ENCODE results near the gene RETREG3. TPM values are rescaled to one million over a fixed set of nuclear protein-coding genes. Genes with fewer than 3 reads are reported as not detected.

Gene RETREG3, protein sequence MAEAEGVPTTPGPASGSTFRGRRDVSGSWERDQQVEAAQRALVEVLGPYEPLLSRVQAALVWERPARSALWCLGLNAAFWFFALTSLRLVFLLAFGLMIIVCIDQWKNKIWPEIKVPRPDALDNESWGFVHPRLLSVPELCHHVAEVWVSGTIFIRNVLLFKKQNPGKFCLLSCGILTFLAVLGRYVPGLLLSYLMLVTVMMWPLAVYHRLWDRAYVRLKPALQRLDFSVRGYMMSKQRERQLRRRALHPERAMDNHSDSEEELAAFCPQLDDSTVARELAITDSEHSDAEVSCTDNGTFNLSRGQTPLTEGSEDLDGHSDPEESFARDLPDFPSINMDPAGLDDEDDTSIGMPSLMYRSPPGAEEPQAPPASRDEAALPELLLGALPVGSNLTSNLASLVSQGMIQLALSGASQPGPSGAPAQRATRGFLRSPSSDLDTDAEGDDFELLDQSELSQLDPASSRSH
- 54.8 and 66.7 TPM in 2 replicates for total RNA-seq (2014; rRNA removed; shearing (Covaris generic))
- 36.3 and 38.0 TPM in 2 replicates for polyA plus RNA-seq (2016; fragmentation: Nextera tagmentation; extraction: Ambion mirVana)

DNA sequence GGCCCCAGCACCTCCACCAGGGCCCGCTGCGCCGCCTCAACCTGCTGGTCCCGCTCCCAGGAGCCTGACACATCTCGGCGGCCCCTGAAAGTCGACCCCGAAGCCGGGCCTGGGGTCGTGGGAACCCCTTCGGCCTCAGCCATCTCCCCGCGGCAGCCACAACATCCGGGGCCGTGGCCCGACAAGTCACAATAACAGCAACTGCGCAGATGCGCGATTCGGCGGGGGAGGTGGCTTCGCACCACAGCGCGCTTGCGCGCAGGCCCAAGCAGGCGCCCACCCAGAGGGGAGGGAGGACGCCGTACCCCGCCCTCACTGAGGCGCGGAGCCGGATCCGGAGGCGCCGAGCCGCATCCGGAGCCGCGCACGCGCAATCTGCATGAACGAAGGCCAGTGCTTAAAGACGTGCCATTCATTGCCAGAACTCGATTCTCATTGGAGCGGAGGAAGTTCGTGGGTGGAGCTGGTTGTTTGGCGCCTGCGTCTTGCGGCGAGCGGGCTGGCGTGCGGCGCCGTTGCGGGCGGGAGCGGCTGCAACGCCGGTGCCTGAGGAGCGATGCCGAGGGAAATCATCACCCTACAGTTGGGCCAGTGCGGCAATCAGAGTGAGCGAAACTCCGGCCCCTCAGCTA, at the start of gene RETREG3, which contains the start of gene TUBG1:
Gene RETREG3, minus strand, starts transcription at position 193 of the 632 bp plus-strand sequence. Its CDS starts 50 bp downstream, at position 143.
Gene TUBG1, plus strand, starts transcription at position 502 of the 632 bp plus-strand sequence. Its CDS starts 55 bp downstream, at position 557.
- Histone ChIP-seq H3K27me3 (replicated peaks; ENCODE audit: insufficient read depth) (no peaks in the 10 kb centered on the region), H2AFZ (peak within 1 kb of the TSS; percentile 92), H3K9ac (peak within 1 kb of the TSS; percentile 92), H4K20me1 (ENCODE audit: insufficient read depth) (no peaks in the 10 kb centered on the region), H3K4me2 (ENCODE audit: unreplicated experiment) (peak within 1 kb of the TSS; percentile 99), H3K9me3 (ENCODE audit: low read depth) (no peaks in the 10 kb centered on the region), H3K4me1 (ENCODE audit: insufficient read depth) (peaks cover 12% of the 10 kb centered on the region), H3K79me2 (ENCODE audit: insufficient read depth) (peaks cover 57% of the 10 kb centered on the region), H3K9me2 (ENCODE audit: insufficient read depth) (no peaks in the 10 kb centered on the region), H3K27ac (peak within 1 kb of the TSS; percentile 89), H3F3A (ENCODE audit: insufficient read depth) (0 out of 2 replicates have a peak, but pooled peaks cover 4% of the 10 kb centered on the region), H3K4me3 (peak within 1 kb of the TSS; percentile 99), H3K36me3 (ENCODE audit: low read depth) (peaks cover 4% of the 10 kb centered on the region; the same call in 1 of the 2 replicates)
- DNase-seq: peak; percentile 100
- in situ Hi-C loops (cut with MboI): no loop called here
- no peak for TF ChIP-seq EZH2phosphoT487 (IDR thresholded peaks at IDR 0.05; ENCODE audit: insufficient read depth, low read depth)
- WGBS, 2 experiments (ENCODE audit: low coverage in 1 of 2, low lambda C conversion rate in 2 of 2, missing lambda C conversion rate in 2 of 2): 1 to 2% methylated on average over 56 to 64 of the region's 66 CpGs

DNA sequence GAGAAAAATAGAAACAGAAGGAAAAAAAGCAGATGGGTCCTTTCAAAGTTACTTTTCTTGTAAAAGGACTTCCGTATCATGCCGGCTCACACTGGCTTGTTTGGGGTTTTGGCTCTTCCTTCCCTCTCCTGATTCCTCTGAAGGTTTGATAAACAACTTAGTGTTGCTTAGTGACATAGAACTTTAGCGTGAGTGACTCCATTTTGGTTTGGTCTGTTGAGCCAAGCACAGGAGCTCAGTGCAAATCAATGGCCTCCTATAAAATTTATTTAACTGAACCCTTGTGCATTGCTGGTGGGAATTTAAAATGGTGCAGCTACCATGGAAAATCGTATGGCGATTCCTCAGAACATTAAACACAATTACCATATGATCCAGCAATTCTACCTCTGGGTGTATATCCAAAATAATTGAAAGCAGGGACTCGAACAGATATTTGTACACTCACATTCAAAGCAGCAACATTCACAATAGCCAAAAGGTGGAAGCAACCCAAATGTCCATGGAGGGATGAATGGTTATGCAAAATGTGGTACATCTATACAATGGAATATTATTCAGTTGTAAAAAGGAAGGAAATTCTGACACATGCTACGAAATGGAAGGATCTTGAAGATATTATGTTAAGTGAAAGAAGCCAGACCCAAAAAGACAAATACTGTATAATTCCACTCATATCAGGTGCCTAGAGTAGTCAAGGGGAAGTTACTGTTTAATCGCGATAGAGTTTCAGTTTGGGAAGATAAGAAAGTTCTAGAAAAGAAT, 48.8 kb upstream of the RETREG3 start:
- Histone ChIP-seq H3K4me3 (no peak overlapping the region), H3F3A (ENCODE audit: insufficient read depth) (peaks cover 39% of the 10 kb centered on the region), H3K27me3 (replicated peaks; ENCODE audit: insufficient read depth) (no peaks in the 10 kb centered on the region), H3K9ac (no peak overlapping the region), H3K9me2 (ENCODE audit: insufficient read depth) (no peaks in the 10 kb centered on the region), H4K20me1 (ENCODE audit: insufficient read depth) (no peaks in the 10 kb centered on the region), H3K9me3 (ENCODE audit: low read depth) (no peaks in the 10 kb centered on the region), H3K27ac (no peak overlapping the region), H3K4me2 (ENCODE audit: unreplicated experiment) (no peak overlapping the region), H3K79me2 (ENCODE audit: insufficient read depth) (peaks cover 24% of the 10 kb centered on the region), H2AFZ (peak overlapping the region; percentile 93), H3K4me1 (ENCODE audit: insufficient read depth) (peaks cover 23% of the 10 kb centered on the region), H3K36me3 (ENCODE audit: low read depth) (peaks cover 9% of the 10 kb centered on the region)
- no peak for TF ChIP-seq EZH2 (IDR thresholded peaks at IDR 0.05; ENCODE audit: insufficient read depth, poor library complexity, severe bottlenecking)
- TF ChIP-seq EZH2phosphoT487 (IDR thresholded peaks at IDR 0.05; ENCODE audit: insufficient read depth, low read depth): no peak
- no peak for DNase-seq
- in situ Hi-C loops (cut with MboI): no loop called here
- WGBS, 2 experiments (ENCODE audit: low coverage in 1 of 2, low lambda C conversion rate in 2 of 2, missing lambda C conversion rate in 2 of 2): 87 to 89% methylated on average over 9 of the region's 9 CpGs

DNA sequence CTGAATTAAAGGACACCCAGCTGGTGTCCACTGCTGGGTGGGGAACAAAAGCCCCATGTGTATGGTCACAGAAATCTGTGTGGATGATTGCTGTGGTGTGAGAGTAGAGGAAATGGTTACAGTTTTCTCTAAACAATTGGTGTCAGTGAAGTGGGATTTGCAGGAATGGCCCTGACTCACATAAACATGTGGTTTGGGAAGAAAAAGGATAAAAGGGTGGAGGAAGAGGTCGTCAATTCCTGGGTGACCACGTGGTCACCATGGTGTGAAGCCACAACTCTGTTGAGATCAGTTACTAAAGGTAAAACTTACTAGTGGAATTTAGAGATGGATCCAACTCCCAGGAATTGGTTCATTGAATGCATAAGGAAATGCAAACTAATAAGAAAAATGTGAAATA, 46.4 kb upstream of the RETREG3 start:
- Histone ChIP-seq H3K79me2 (ENCODE audit: insufficient read depth) (peaks cover 5% of the 10 kb centered on the region; the same call in 1 of the 2 replicates), H3K9ac (no peak overlapping the region), H3K9me2 (ENCODE audit: insufficient read depth) (no peaks in the 10 kb centered on the region), H3K36me3 (ENCODE audit: low read depth) (no peaks in the 10 kb centered on the region), H3K4me2 (ENCODE audit: unreplicated experiment) (peak overlapping the region; percentile 2), H3K9me3 (ENCODE audit: low read depth) (no peaks in the 10 kb centered on the region), H3F3A (ENCODE audit: insufficient read depth) (peaks cover 33% of the 10 kb centered on the region), H3K27me3 (replicated peaks; ENCODE audit: insufficient read depth) (no peaks in the 10 kb centered on the region), H3K4me1 (ENCODE audit: insufficient read depth) (peaks cover 14% of the 10 kb centered on the region), H2AFZ (0 out of 2 replicates have a peak overlapping the region, but pooled peaks have one; percentile 3), H3K4me3 (no peak overlapping the region), H3K27ac (peak overlapping the region; percentile 45), H4K20me1 (ENCODE audit: insufficient read depth) (no peaks in the 10 kb centered on the region)
- in situ Hi-C loops (cut with MboI): no loop called here
- peak; percentile 55 for DNase-seq
- WGBS, 2 experiments (ENCODE audit: low coverage in 1 of 2, low lambda C conversion rate in 2 of 2, missing lambda C conversion rate in 2 of 2): 18 to 19% methylated on average over 2 of the region's 2 CpGs
- no peak for TF ChIP-seq EZH2phosphoT487 (IDR thresholded peaks at IDR 0.05; ENCODE audit: insufficient read depth, low read depth)
- TF ChIP-seq EZH2 (IDR thresholded peaks at IDR 0.05; ENCODE audit: insufficient read depth, poor library complexity, severe bottlenecking): no peak
